A673 (cell line): Measurements from ENCODE around the gene SLC25A23. TPM values are rescaled to one million over a fixed set of nuclear protein-coding genes. Genes with fewer than 3 reads are reported as not detected.

Source experiments
- BruUV-seq: library from RNA; stranded (reverse); fragments of 400-500 nt; replicated peaks from 2 replicates; lab custom pipeline; 2021; lab: Mats Ljungman, UMichigan
- CTCF ChIA-PET: fragments of 300-600 bp; sonication (Branson Sonifier 250); formaldehyde crosslinking; loops from one replicate; lab custom pipeline; 2022; ENCODE audit warnings: antibody characterized with exemption; lab: Charles Lee
- POLR2A ChIA-PET: fragments of 300-600 bp; sonication (Branson Sonifier 250); formaldehyde crosslinking; loops from one replicate; lab custom pipeline; 2022; ENCODE audit warnings: antibody characterized with exemption; ENCODE audit not compliant: low non-redundant PET; lab: Charles Lee
- DNase-seq: peaks from one replicate; pipeline ENCODE4 v3.0.0-alpha.2; 2015; ENCODE audit warnings: low spot score
- H3K27ac ChIP-seq: fragments of 200-600 bp; sonication (generic); 2 replicates; pipeline ENCODE4 v1.5.1; 2016; ENCODE audit warnings: mixed run types, low read depth, mild to moderate bottlenecking, mixed read lengths, antibody characterized with exemption, low read length; ENCODE audit not compliant: poor library complexity, severe bottlenecking
- H3K27me3 ChIP-seq: fragments of 200-600 bp; sonication (generic); replicated peaks from 2 replicates; pipeline ENCODE4 v1.6.1; 2017; ENCODE audit warnings: mixed run types, low read depth, mild to moderate bottlenecking, mixed read lengths, antibody characterized with exemption, low read length; ENCODE audit not compliant: insufficient read depth, poor library complexity
- H3K36me3 ChIP-seq: fragments of 200-600 bp; sonication (generic); 2 replicates; pipeline ENCODE4 v1.6.1; 2016; ENCODE audit warnings: mixed run types, mild to moderate bottlenecking, mixed read lengths, antibody characterized with exemption, low read length; ENCODE audit not compliant: insufficient read depth, poor library complexity, severe bottlenecking
- H3K4me1 ChIP-seq: fragments of 200-600 bp; sonication (generic); 2 replicates; pipeline ENCODE4 v1.6.1; 2017; ENCODE audit warnings: mixed run types, mild to moderate bottlenecking, mixed read lengths, antibody characterized with exemption, low read length; ENCODE audit not compliant: insufficient read depth, poor library complexity, severe bottlenecking
- H3K4me3 ChIP-seq: fragments of 200-600 bp; sonication (generic); 2 replicates; pipeline ENCODE4 v1.5.1; 2016; ENCODE audit warnings: low read depth, mixed run types, mild to moderate bottlenecking, mixed read lengths, low read length; ENCODE audit not compliant: poor library complexity, severe bottlenecking
- H3K9me3 ChIP-seq: fragments of 200-600 bp; sonication (generic); 2 replicates; pipeline ENCODE4 v1.6.1; 2016; ENCODE audit warnings: mixed run types, low read depth, mild to moderate bottlenecking, mixed read lengths, antibody characterized with exemption, low read length; ENCODE audit not compliant: poor library complexity, severe bottlenecking
- EZH2 ChIP-seq: fragments of 200-600 bp; sonication (generic); IDR thresholded peaks from 2 replicates; pipeline ENCODE4 v1.6.1; 2017; ENCODE audit warnings: borderline replicate concordance, low read depth, mild to moderate bottlenecking, mixed read lengths, antibody characterized with exemption, low read length; ENCODE audit not compliant: poor library complexity, severe bottlenecking
- intact Hi-C: fragments of 100-400 bp; cut with micrococcal nuclease; formaldehyde crosslinking; loops from one replicate; pipeline ENCODE4 v1.10.0; 2022; ENCODE audit not compliant: unreplicated experiment
- total RNA-seq: library from RNA; stranded (reverse); gene quantifications from 2 replicates; pipeline ENCODE4 v1.2.3, GENCODE V29; 2021
- TF ChIP-seq, protein P1 (sequence below): fragments of 300-800, 200-600 bp; sonication (generic); conservative IDR thresholded peaks from 2 replicates; pipeline ENCODE4 v1.5.1; 2017; ENCODE audit warnings: low read depth, mild to moderate bottlenecking, antibody characterized with exemption, low read length, moderate library complexity, mixed read lengths

Gene SLC25A23
- total RNA-seq, 1 experiment from 2014 or later, result 39.9 TPM

DNA sequence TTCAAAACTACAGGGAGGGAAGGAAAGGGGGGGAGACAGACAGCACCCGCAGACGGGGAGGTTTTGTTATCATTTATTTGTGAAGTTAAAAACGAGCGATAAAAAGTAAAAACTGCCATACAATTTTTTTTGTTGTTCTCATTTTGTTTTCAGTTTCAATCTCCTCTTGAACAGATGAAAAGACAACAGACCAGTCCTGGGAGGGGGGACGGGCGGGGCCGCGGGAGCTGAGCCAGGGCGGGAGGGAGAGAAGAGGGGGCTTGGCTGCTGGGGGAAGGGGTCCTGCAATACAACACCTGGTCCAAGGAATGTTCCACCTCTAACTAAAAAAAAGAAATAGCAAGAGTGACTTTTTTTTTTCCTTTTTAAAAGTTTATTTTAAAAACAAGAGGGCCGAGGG, 46.3 kb downstream of the SLC25A23 start:
- no TSS peak for BruUV-seq
- intact Hi-C loops, result no loop called here
- H3K27me3 ChIP-seq, result no peaks in the 10 kb centered on the region
- CTCF ChIA-PET, result no interaction called here
- peaks cover 53% of the 10 kb centered on the region for H3K36me3 ChIP-seq
- no peak for DNase-seq
- no peaks in the 10 kb centered on the region for H3K4me1 ChIP-seq
- H3K4me3 ChIP-seq, result no peak overlapping the region
- no peaks in the 10 kb centered on the region for H3K9me3 ChIP-seq
- POLR2A ChIA-PET, result no interaction called here
- H3K27ac ChIP-seq, result no peak overlapping the region
- no peak for TF ChIP-seq EZH2

DNA sequence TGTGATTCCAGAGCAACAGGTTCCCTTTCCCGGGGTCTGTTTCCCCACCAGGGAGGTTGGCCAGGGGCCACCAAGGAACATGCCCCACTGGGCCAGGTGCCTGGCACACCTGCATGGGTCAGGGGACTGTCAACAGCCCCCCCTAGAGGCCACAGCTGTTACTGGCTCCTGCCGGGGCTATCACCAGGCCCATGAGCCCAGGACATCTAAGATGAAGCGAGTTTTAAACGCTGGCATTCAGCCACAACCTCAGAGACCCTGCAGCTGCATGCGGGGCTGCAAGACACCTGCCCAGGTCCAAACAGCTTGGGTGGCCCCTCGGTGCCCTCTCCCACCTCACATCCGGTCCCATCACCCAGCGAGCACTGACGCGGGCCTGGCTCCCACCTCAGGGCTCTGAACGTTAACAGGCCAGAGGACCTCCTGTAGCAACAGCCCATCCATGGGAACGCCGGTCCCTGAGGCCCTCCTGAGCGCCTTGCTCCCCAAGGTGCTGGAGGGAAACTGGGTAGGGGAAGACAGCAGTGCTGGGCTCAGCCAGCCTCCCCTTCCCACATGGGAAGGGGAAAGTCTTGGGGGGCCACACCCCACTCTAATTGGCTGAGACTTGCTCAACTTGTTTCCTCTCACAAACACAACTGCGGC, 47.0 kb downstream of the SLC25A23 start:
- intact Hi-C loops, result no loop called here
- POLR2A ChIA-PET, result no interaction called here

DNA sequence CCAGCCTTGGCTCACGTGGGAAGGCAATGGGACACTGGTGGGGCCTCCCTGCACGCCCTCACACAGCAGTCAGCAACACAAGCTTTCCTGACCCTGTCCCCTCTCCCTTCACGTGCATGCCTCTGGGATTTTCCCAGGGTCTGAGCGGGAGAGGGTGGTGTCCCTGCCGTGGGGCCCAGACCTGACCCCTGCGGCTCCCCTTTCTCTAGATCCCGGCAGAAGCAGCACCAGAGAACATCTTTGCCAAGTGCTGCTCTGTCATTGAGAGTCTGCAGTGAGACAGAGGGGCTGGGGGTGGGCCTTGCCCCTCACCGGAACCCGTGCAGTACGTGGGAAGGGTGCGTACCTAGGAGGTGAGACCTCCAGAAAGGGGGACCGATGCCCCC, 47.5 kb downstream of the SLC25A23 start:
- ChIA-PET POLR2A (no interaction called here), CTCF (no interaction called here)
- Histone ChIP-seq H3K9me3 (no peaks in the 10 kb centered on the region), H3K4me3 (no peak overlapping the region), H3K27ac (no peak overlapping the region), H3K36me3 (peaks cover 41% of the 10 kb centered on the region), H3K27me3 (no peaks in the 10 kb centered on the region), H3K4me1 (no peaks in the 10 kb centered on the region)
- no peak for TF ChIP-seq EZH2
- TF ChIP-seq, protein P1, sequence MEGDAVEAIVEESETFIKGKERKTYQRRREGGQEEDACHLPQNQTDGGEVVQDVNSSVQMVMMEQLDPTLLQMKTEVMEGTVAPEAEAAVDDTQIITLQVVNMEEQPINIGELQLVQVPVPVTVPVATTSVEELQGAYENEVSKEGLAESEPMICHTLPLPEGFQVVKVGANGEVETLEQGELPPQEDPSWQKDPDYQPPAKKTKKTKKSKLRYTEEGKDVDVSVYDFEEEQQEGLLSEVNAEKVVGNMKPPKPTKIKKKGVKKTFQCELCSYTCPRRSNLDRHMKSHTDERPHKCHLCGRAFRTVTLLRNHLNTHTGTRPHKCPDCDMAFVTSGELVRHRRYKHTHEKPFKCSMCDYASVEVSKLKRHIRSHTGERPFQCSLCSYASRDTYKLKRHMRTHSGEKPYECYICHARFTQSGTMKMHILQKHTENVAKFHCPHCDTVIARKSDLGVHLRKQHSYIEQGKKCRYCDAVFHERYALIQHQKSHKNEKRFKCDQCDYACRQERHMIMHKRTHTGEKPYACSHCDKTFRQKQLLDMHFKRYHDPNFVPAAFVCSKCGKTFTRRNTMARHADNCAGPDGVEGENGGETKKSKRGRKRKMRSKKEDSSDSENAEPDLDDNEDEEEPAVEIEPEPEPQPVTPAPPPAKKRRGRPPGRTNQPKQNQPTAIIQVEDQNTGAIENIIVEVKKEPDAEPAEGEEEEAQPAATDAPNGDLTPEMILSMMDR, result no peak
- no TSS peak for BruUV-seq
- DNase-seq, result no peak
- intact Hi-C loops, result no loop called here

More for the DNA sequence above, 47.0 kb downstream of the SLC25A23 start:
- Histone ChIP-seq H3K4me1 (no peaks in the 10 kb centered on the region), H3K27ac (no peak overlapping the region), H3K9me3 (no peaks in the 10 kb centered on the region), H3K36me3 (peaks cover 46% of the 10 kb centered on the region), H3K27me3 (no peaks in the 10 kb centered on the region), H3K4me3 (no peak overlapping the region)
- peak; percentile 39 for DNase-seq
- CTCF ChIA-PET, result no interaction called here
- no peak for TF ChIP-seq EZH2
- TF ChIP-seq, protein P1, result peak; percentile 70
- no TSS peak for BruUV-seq

DNA sequence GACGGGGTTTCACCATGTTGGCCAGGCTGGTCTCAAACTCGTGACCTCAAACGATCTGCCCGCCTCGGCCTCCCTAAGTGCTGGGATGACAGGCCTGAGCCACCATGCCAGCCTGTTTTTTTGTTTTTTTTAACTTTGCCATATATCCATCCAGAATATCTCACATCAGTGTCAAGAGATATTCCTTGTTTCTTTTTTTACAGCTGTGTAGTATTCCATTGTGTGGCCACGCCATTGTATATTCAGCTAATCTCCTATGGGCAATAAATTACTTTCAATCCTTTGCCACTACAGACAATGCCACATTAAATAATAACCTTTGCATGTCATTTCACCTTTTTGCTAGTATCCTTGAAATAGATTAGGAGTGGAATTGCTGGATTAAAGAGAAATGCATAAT, 50.2 kb downstream of the SLC25A23 start:
- POLR2A ChIA-PET, result no interaction called here
- intact Hi-C loops, result no loop called here
- no peak overlapping the region for H3K4me3 ChIP-seq
- BruUV-seq, result no TSS peak
- no peaks in the 10 kb centered on the region for H3K4me1 ChIP-seq
- CTCF ChIA-PET, result no interaction called here
- TF ChIP-seq, protein P1, result no peak
- TF ChIP-seq EZH2, result no peak
- H3K9me3 ChIP-seq, result no peaks in the 10 kb centered on the region
- no peak overlapping the region for H3K27ac ChIP-seq
- DNase-seq, result no peak
- no peaks in the 10 kb centered on the region for H3K27me3 ChIP-seq
- H3K36me3 ChIP-seq, result peaks cover 14% of the 10 kb centered on the region
